Activated gamma-delta T cell (primary cell): ENCODE results near the gene TOX2.

Source experiments
- DNase-seq: peaks from one replicate; lab custom pipeline; 2025; lab: John Stamatoyannopoulos, UW

TOX2 gene

GRCh38 chr20:43959079-43959919 lies 44.6 kb downstream of the TOX2 start:
- no peak for DNase-seq

- DNase-seq, result no peak
Observed at GRCh38 chr20:43959920-43960227, 45.2 kb downstream of the TOX2 start.

GRCh38 chr20:43960231-43960630 lies 45.6 kb downstream of the TOX2 start:
- no peak for DNase-seq

GRCh38 chr20:43961116-43961515 lies 46.5 kb downstream of the TOX2 start:
- no peak for DNase-seq

GRCh38 chr20:43961541-43962471 lies 47.2 kb downstream of the TOX2 start:
- DNase-seq, result no peak

GRCh38 chr20:43962530-43962929 lies 47.9 kb downstream of the TOX2 start:
- no peak for DNase-seq

GRCh38 chr20:43963233-43963632 lies 48.6 kb downstream of the TOX2 start:
- DNase-seq, result no peak

GRCh38 chr20:43963872-43964791 lies 49.5 kb downstream of the TOX2 start:
- no peak for DNase-seq

GRCh38 chr20:43968341-43969000 lies 53.8 kb downstream of the TOX2 start:
- DNase-seq, result no peak

GRCh38 chr20:43969028-43969447 lies 54.4 kb downstream of the TOX2 start:
- no peak for DNase-seq

GRCh38 chr20:43969501-43970182 lies 55.0 kb downstream of the TOX2 start:
- DNase-seq, result no peak

- DNase-seq, result no peak
Observed at GRCh38 chr20:43971267-43971666, 56.6 kb downstream of the TOX2 start.

GRCh38 chr20:43972051-43972450 lies 57.4 kb downstream of the TOX2 start:
- no peak for DNase-seq

GRCh38 chr20:43972692-43973091 lies 58.0 kb downstream of the TOX2 start:
- no peak for DNase-seq

- DNase-seq, result no peak
Observed at GRCh38 chr20:43973231-43973630, 58.6 kb downstream of the TOX2 start.

GRCh38 chr20:43973671-43974450 lies 59.2 kb downstream of the TOX2 start:
- no peak for DNase-seq

GRCh38 chr20:43974695-43975094 lies 60.0 kb downstream of the TOX2 start:
- DNase-seq, result no peak

GRCh38 chr20:43975096-43975768 lies 60.6 kb downstream of the TOX2 start:
- no peak for DNase-seq

GRCh38 chr20:43976547-43976946 lies 61.9 kb downstream of the TOX2 start:
- DNase-seq, result no peak
